Breast epithelium (tissue), 4 donors: ENCODE results near the gene PPARG. TPM values are rescaled to one million over a fixed set of nuclear protein-coding genes. Genes with fewer than 3 reads are reported as not detected.

Experiments
- DNase-seq, 2 donors: peaks; one replicate each; pipeline ENCODE4 v3.0.0-alpha.2; 2019; ENCODE audit warnings: low spot score in 2 of 2
- H3K27ac ChIP-seq, 2 donors: fragments of 200-600 bp; sonication (generic) in 1 of 2; one replicate each; pipeline ENCODE4 v1.5.1; 2016 to 2019; ENCODE audit warnings: mild to moderate bottlenecking in 1 of 2
- H3K27me3 ChIP-seq, 2 donors: fragments of 200-600 bp; sonication (generic) in 1 of 2; one replicate each; pipeline versions ENCODE4 v1.5.1 to v1.6.0; 2017 to 2019; ENCODE audit warnings: control low read depth in 1 of 2, mild to moderate bottlenecking in 1 of 2
- H3K36me3 ChIP-seq: fragments of 200-600 bp; one replicate; pipeline ENCODE4 v1.5.1; 2019
- H3K4me1 ChIP-seq, 2 donors: fragments of 200-600 bp; sonication (generic); one replicate each; pipeline ENCODE4 v1.5.1; 2016 to 2019; ENCODE audit warnings: control low read depth in 1 of 2
- H3K4me3 ChIP-seq, 3 donors: fragments of 200-600 bp; sonication (generic); 1 replicate in 2 of 3; 2 replicates in 1 of 3; pipeline ENCODE4 v1.5.1; 2016 to 2019; ENCODE audit warnings: mild to moderate bottlenecking in 3 of 3, moderate library complexity in 2 of 3
- H3K9me3 ChIP-seq, 2 donors: fragments of 200-600 bp; sonication (generic) in 1 of 2; one replicate each; pipeline ENCODE4 v1.5.1; 2016 to 2019; ENCODE audit warnings: control low read depth in 1 of 2
- POLR2A ChIP-seq: fragments of 450-650 bp; IDR thresholded peaks from one replicate; pipeline ENCODE4 v1.6.1; 2016; ENCODE audit warnings: antibody characterized with exemption, mild to moderate bottlenecking, moderate library complexity
- POLR2AphosphoS5 ChIP-seq, 3 donors: sonication (generic); formaldehyde crosslinking; IDR thresholded peaks; one replicate each; pipeline ENCODE4 v1.6.1; 2017; ENCODE audit warnings: antibody characterized with exemption in 3 of 3
- intact Hi-C: fragments of 100-400 bp; cut with DNase I; formaldehyde crosslinking; loops from one replicate; pipeline ENCODE4 v1.15.1; 2023; ENCODE audit warnings: low total_unique reads
- total RNA-seq, 3 donors: library from RNA; depleted of rRNA; stranded (reverse); fragments of >200 nt; gene quantifications; one replicate each; pipeline ENCODE4 v1.1.0, GENCODE V29; 2016
- TF ChIP-seq, protein P1 (sequence below), 3 donors: fragments of 450-650 bp; IDR thresholded peaks; one replicate each; pipeline ENCODE4 v1.5.1; 2016 to 2017; ENCODE audit warnings: antibody characterized with exemption in 3 of 3, mild to moderate bottlenecking in 3 of 3, moderate library complexity in 3 of 3

PPARG gene
- total RNA-seq, 3 donors from 2014 or later = 44.2 to 359 (median 96.0) TPM

DNA sequence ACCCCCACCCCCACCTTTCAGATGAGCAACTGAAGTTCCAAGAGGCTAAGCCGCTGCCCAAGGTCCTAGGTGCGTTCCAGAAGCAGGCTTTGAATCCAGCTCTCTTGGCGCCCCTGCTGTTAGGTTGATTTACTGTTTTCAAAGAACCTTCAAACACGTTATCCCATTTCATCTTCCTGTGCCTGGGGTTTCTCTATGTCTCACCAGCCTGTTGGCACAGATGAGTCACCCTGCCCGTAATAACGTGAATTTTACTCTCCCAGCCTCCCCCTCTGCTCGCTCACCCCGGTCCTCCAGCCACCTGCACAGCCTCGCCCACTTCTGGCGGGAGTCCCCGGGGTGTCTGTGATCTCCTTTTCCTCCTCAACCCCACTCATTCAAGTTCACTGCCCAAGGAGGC, 182.4 kb downstream of the PPARG start:
- Histone ChIP-seq H3K9me3 (no peaks in the 10 kb centered on the region), H3K4me3 (no peak overlapping the region), H3K27me3 (no peaks in the 10 kb centered on the region), H3K4me1 (no peaks in the 10 kb centered on the region), H3K27ac (no peak overlapping the region), H3K36me3 (no peaks in the 10 kb centered on the region)
- intact Hi-C loops = no loop called here
- TF ChIP-seq POLR2AphosphoS5 (IDR thresholded peaks at IDR 0.05) = no peak
- no peak for TF ChIP-seq POLR2A
- TF ChIP-seq, protein P1, sequence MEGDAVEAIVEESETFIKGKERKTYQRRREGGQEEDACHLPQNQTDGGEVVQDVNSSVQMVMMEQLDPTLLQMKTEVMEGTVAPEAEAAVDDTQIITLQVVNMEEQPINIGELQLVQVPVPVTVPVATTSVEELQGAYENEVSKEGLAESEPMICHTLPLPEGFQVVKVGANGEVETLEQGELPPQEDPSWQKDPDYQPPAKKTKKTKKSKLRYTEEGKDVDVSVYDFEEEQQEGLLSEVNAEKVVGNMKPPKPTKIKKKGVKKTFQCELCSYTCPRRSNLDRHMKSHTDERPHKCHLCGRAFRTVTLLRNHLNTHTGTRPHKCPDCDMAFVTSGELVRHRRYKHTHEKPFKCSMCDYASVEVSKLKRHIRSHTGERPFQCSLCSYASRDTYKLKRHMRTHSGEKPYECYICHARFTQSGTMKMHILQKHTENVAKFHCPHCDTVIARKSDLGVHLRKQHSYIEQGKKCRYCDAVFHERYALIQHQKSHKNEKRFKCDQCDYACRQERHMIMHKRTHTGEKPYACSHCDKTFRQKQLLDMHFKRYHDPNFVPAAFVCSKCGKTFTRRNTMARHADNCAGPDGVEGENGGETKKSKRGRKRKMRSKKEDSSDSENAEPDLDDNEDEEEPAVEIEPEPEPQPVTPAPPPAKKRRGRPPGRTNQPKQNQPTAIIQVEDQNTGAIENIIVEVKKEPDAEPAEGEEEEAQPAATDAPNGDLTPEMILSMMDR (IDR thresholded peaks at IDR 0.05) = no peak
- DNase-seq = no peak

DNA sequence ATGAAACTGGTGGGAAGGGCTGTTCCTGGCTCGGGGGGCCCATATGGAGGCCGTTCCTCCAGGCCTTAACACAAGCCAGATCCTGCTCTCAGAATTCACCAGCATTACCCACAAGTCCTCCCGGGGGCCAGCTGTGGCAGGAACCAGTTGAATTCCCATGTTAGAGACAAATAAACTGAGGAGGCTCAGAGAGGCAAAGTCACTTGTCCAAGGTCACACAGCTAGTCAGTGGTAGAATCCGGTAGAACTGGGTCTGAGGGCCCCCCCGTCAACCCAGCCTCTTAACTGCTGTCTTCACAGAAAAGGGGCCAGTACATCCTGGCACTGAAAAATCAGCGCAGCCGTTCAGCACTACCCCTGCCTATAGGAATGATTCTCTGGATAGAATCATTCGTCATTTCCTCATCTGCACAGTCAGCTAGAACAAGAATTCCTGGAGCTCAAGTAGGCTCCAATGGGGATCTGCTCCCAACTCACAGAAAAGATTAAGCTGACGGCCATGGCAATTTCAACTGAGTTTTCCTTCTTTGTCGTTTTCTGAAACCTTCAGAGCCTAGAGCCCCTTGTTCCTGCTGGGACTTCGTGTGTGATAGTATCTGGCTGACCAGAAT, 183.2 kb downstream of the PPARG start:
- Histone ChIP-seq H3K27ac (peak overlapping the region in 1 of 2 donors; percentile 50), H3K27me3 (no peaks in the 10 kb centered on the region), H3K9me3 (no peaks in the 10 kb centered on the region), H3K36me3 (no peaks in the 10 kb centered on the region), H3K4me3 (no peak overlapping the region), H3K4me1 (no peaks in the 10 kb centered on the region)
- TF ChIP-seq POLR2A (no peak), POLR2AphosphoS5 (IDR thresholded peaks at IDR 0.05) (no peak)
- TF ChIP-seq, protein P1 (IDR thresholded peaks at IDR 0.05) = no peak
- no peak for DNase-seq
- intact Hi-C loops = no loop called here

GRCh38 chr3:12472796-12473195, 183.9 kb downstream of the PPARG start:
- Histone ChIP-seq H3K4me3 (no peak overlapping the region), H3K36me3 (no peaks in the 10 kb centered on the region), H3K27me3 (no peaks in the 10 kb centered on the region), H3K4me1 (no peaks in the 10 kb centered on the region), H3K27ac (peak overlapping the region in 1 of 2 donors; percentile 50), H3K9me3 (no peaks in the 10 kb centered on the region)
- intact Hi-C loops = no loop called here
- DNase-seq = no peak
- TF ChIP-seq POLR2A (no peak), POLR2AphosphoS5 (IDR thresholded peaks at IDR 0.05) (no peak)
- TF ChIP-seq, protein P1 (IDR thresholded peaks at IDR 0.05) = no peak

GRCh38 chr3:12473511-12473910, 184.6 kb downstream of the PPARG start:
- H3K27me3 ChIP-seq = no peaks in the 10 kb centered on the region
- H3K4me1 ChIP-seq = no peaks in the 10 kb centered on the region
- H3K27ac ChIP-seq = peak overlapping the region; percentile 33 to 50
- DNase-seq = no peak
- no peak overlapping the region for H3K4me3 ChIP-seq
- intact Hi-C loops = no loop called here
- no peaks in the 10 kb centered on the region for H3K36me3 ChIP-seq
- no peak for TF ChIP-seq POLR2AphosphoS5 (IDR thresholded peaks at IDR 0.05)
- TF ChIP-seq POLR2A = no peak
- TF ChIP-seq, protein P1 (IDR thresholded peaks at IDR 0.05) = no peak
- no peaks in the 10 kb centered on the region for H3K9me3 ChIP-seq

GRCh38 chr3:12476238-12476897, 187.5 kb downstream of the PPARG start:
- intact Hi-C loops = no loop called here
- DNase-seq = no peak
- TF ChIP-seq POLR2AphosphoS5 (IDR thresholded peaks at IDR 0.05) = no peak
- no peak for TF ChIP-seq POLR2A
- TF ChIP-seq, protein P1 (IDR thresholded peaks at IDR 0.05) = no peak
- H3K27ac ChIP-seq = peak overlapping the region; percentile 66 to 88
- H3K36me3 ChIP-seq = no peaks in the 10 kb centered on the region
- H3K4me1 ChIP-seq = no peaks in the 10 kb centered on the region
- H3K4me3 ChIP-seq = no peak overlapping the region
- no peaks in the 10 kb centered on the region for H3K9me3 ChIP-seq
- H3K27me3 ChIP-seq = no peaks in the 10 kb centered on the region
